Uterus (tissue), 2 donors: Measurements from ENCODE around the gene CRYZ.

Experiments
- CTCF ChIP-seq, 4 experiments: fragments of 200-600 bp in 2 of 4; fragments of 450-650 bp in 2 of 4; sonication (generic) in 2 of 4; IDR thresholded peaks; one replicate each; pipeline ENCODE4 v1.5.1; 2016 to 2019; ENCODE audit warnings: antibody characterized with exemption in 4 of 4, mild to moderate bottlenecking in 2 of 4, moderate library complexity in 1 of 4
- POLR2A ChIP-seq, 2 donors: fragments of 450-650 bp; IDR thresholded peaks; one replicate each; pipeline ENCODE4 v1.6.1; 2016; ENCODE audit warnings: antibody characterized with exemption in 2 of 2, mild to moderate bottlenecking in 1 of 2, moderate library complexity in 1 of 2

GRCh38 chr1:74689621-74690363, 43.1 kb downstream of the CRYZ start:
- TF ChIP-seq CTCF (IDR thresholded peaks at IDR 0.05) (peak; percentile 70 to 86 (median 83)), POLR2A (IDR thresholded peaks at IDR 0.05) (no peak)
